Common myeloid progenitor, CD34-positive (primary cell): Measurements from ENCODE around the gene CNTN5.

Source experiments
- CTCF ChIA-PET: fragments of 350-600 bp; sonication (Branson Sonifier 250); formaldehyde crosslinking; loops from one replicate; lab custom pipeline; 2021; ENCODE audit warnings: antibody characterized with exemption; lab: Charles Lee
- POLR2A ChIA-PET: fragments of 350-600 bp; sonication (Branson Sonifier 250); formaldehyde crosslinking; loops from one replicate; lab custom pipeline; 2021; ENCODE audit warnings: antibody characterized with exemption; lab: Charles Lee
- DNase-seq, 3 donors: peaks; one replicate each; pipeline versions ENCODE4 v3.0.0 to v3.0.0-alpha.2; 2013
- H3K27ac ChIP-seq, 2 experiments: 1 replicate in 1 of 2; 2 replicates in 1 of 2; pipeline ENCODE4 v1.7.0; 2013; ENCODE audit warnings: inconsistent platforms in 2 of 2, low read length in 2 of 2, mild to moderate bottlenecking in 2 of 2, low read depth in 1 of 2, moderate library complexity in 1 of 2; ENCODE audit not compliant: severe bottlenecking in 2 of 2, insufficient read depth in 1 of 2, poor library complexity in 1 of 2
- H3K27me3 ChIP-seq, 5 experiments: replicated peaks in 2 of 5; 1 replicate in 3 of 5; 2 replicates in 2 of 5; pipeline versions ENCODE4 v1.6.1 to v1.7.0; 2013; ENCODE audit warnings: low read length in 4 of 5, mild to moderate bottlenecking in 2 of 5, moderate library complexity in 2 of 5, inconsistent platforms in 1 of 5; ENCODE audit not compliant: insufficient read depth in 5 of 5, control insufficient read depth in 4 of 5
- H3K36me3 ChIP-seq, 4 experiments: 1 replicate in 2 of 4; 2 replicates in 2 of 4; pipeline versions ENCODE4 v1.6.1 to v1.7.0; 2013; ENCODE audit warnings: low read length in 3 of 4, control low read depth in 1 of 4, mild to moderate bottlenecking in 1 of 4; ENCODE audit not compliant: control insufficient read depth in 4 of 4, insufficient read depth in 4 of 4
- H3K4me1 ChIP-seq, 4 experiments: 1 replicate in 3 of 4; 2 replicates in 1 of 4; pipeline versions ENCODE4 v1.6.1 to v1.7.1; 2013; ENCODE audit warnings: low read length in 3 of 4, mild to moderate bottlenecking in 3 of 4, control low read depth in 1 of 4, inconsistent platforms in 1 of 4, moderate library complexity in 1 of 4; ENCODE audit not compliant: control insufficient read depth in 4 of 4, insufficient read depth in 4 of 4; ENCODE audit errors: control extremely low read depth in 1 of 4
- H3K4me3 ChIP-seq, 7 experiments: 1 replicate in 4 of 7; 2 replicates in 3 of 7; pipeline versions ENCODE4 v1.5.1 to v1.7.0; 2013; ENCODE audit warnings: mild to moderate bottlenecking in 7 of 7, low read length in 6 of 7, moderate library complexity in 6 of 7, inconsistent platforms in 2 of 7, low read depth in 2 of 7, control low read depth in 1 of 7; ENCODE audit not compliant: insufficient read depth in 4 of 7, control insufficient read depth in 1 of 7; ENCODE audit errors: extremely low read depth in 1 of 7
- H3K9me3 ChIP-seq, 5 experiments: 1 replicate in 4 of 5; 2 replicates in 1 of 5; pipeline versions ENCODE4 v1.6.1 to v1.7.1; 2013; ENCODE audit warnings: low read length in 4 of 5, mild to moderate bottlenecking in 2 of 5, inconsistent platforms in 1 of 5, low read depth in 1 of 5, moderate library complexity in 1 of 5; ENCODE audit not compliant: control insufficient read depth in 4 of 5, insufficient read depth in 2 of 5; ENCODE audit errors: control extremely low read depth in 1 of 5
- WGBS: methylation state at CpG from one replicate; pipeline ENCODE4 v1.1.5; 2013; ENCODE audit not compliant: insufficient coverage; 5-methylcytosine and 5-hydroxymethylcytosine counted together

CNTN5 gene

DNA sequence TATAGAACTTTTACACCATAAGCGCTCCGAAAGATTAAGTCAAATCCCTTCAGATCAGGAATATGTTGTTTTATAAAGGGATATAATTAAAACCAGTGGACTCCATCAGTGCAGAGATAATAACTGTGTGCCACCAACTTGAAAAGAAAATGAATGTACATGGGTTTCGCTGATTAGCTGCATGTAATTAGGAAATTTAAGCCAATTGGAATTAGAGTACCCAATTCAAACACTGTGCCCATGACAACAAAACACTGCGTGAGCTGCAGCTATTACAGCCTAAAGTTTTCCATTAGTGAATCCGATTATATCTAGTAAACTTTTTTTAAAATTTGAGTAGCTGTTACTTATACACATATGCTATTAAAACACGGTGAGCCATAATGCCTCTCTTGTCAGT is 1274.0 kb downstream of the CNTN5 start:
- CTCF ChIA-PET: no interaction called here

GRCh38 chr11:100296051-100296679 is 1275.4 kb downstream of the CNTN5 start:
- no CpG with 5 or more reads among the region's 5 CpGs for WGBS

More for the DNA sequence above, 1274.0 kb downstream of the CNTN5 start:
- no peaks in the 10 kb centered on the region for H3K9me3 ChIP-seq
- no peak overlapping the region for H3K27ac ChIP-seq
- POLR2A ChIA-PET: no interaction called here
- WGBS: 100% methylated on average over 2 of the region's 6 CpGs
- no peak overlapping the region for H3K4me3 ChIP-seq
- H3K27me3 ChIP-seq: no peaks in the 10 kb centered on the region
- no peaks in the 10 kb centered on the region for H3K36me3 ChIP-seq
- DNase-seq: no peak
- H3K4me1 ChIP-seq: no peaks in the 10 kb centered on the region

DNA sequence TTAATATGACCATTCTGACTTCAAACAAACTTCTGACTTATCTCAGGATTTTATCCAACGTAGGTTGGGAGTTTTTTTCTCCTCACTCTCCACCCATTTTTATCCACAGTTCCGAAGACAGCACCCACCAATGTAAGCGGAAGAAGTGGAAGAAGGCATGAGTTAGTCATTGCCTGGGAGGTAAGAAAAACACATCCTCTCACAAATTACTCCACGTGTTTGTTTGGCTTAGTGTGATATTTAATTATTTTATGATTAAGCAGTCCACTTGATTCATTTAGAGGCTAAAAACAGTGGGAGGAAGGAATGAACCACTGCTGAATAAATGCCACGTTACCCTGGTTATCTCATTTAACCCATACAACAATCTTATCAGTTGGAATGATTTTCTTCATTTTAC is 1276.8 kb downstream of the CNTN5 start:
- ChIA-PET POLR2A (no interaction called here), CTCF (no interaction called here)
- Histone ChIP-seq H3K36me3 (no peaks in the 10 kb centered on the region), H3K27me3 (no peaks in the 10 kb centered on the region), H3K9me3 (no peaks in the 10 kb centered on the region), H3K4me3 (no peak overlapping the region), H3K4me1 (no peaks in the 10 kb centered on the region), H3K27ac (no peak overlapping the region)
- no CpG with 5 or more reads among the region's 5 CpGs for WGBS
- DNase-seq: no peak

More at GRCh38 chr11:100296051-100296679, 1275.4 kb downstream of the CNTN5 start:
- Histone ChIP-seq H3K27ac (no peak overlapping the region), H3K9me3 (no peaks in the 10 kb centered on the region), H3K36me3 (no peaks in the 10 kb centered on the region), H3K27me3 (no peaks in the 10 kb centered on the region), H3K4me1 (no peaks in the 10 kb centered on the region), H3K4me3 (no peak overlapping the region)
- CTCF ChIA-PET: no interaction called here
- no peak for DNase-seq
- POLR2A ChIA-PET: no interaction called here

DNA sequence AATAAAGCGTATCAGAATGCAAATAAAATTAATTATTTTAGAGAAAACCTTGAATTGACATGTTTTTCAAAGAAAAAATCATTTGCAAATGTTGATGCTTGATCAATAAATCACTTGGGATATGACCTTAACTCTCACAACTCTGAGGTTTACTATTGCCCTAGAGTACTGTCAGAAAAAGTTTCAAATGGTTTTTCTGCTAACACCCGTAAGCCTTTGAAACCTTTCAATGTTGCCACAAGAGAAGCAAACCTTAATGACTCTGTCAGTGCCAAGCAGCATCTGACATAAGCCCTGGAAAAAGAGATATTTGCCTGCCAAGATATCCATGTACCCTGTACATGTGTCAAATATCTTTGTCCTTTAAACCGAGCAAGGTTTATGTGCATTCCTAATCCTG is 1282.1 kb downstream of the CNTN5 start:
- Histone ChIP-seq H3K27ac (no peak overlapping the region), H3K9me3 (no peaks in the 10 kb centered on the region), H3K27me3 (no peaks in the 10 kb centered on the region), H3K4me1 (no peaks in the 10 kb centered on the region), H3K36me3 (no peaks in the 10 kb centered on the region), H3K4me3 (no peak overlapping the region)
- DNase-seq: no peak
- POLR2A ChIA-PET: no interaction called here
- WGBS: 100% methylated on average over 1 of the region's 3 CpGs
- CTCF ChIA-PET: no interaction called here

DNA sequence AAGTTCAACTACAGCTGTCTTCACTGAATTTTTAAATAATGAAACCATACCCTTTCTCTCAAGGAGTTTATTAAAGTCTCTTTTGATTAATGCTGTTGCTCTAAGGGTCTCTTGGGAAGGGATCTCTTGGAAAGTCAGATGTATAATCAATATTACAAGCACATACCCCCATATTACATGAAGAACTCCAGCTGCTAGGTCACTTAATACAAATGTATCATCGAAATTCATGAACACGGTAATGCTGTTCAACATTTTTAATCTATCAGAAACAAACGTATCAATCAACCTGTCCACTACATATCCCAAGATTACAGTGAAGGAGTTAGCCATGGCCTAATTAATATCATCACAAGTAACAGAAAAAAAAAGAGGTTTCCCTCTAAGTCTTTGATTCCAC is 1283.1 kb downstream of the CNTN5 start:
- Histone ChIP-seq H3K27me3 (no peaks in the 10 kb centered on the region), H3K4me3 (no peak overlapping the region), H3K4me1 (no peaks in the 10 kb centered on the region), H3K9me3 (no peaks in the 10 kb centered on the region), H3K27ac (no peak overlapping the region), H3K36me3 (no peaks in the 10 kb centered on the region)
- CTCF ChIA-PET: no interaction called here
- WGBS: 100% methylated on average over 3 of the region's 3 CpGs
- POLR2A ChIA-PET: no interaction called here
- DNase-seq: no peak

GRCh38 chr11:100308202-100308601 is 1287.5 kb downstream of the CNTN5 start:
- no peaks in the 10 kb centered on the region for H3K4me1 ChIP-seq
- H3K36me3 ChIP-seq: no peaks in the 10 kb centered on the region
- WGBS: 100% methylated on average over 1 of the region's 2 CpGs
- H3K9me3 ChIP-seq: no peaks in the 10 kb centered on the region
- no peak for DNase-seq
- no peaks in the 10 kb centered on the region for H3K27me3 ChIP-seq
- no peak overlapping the region for H3K27ac ChIP-seq
- H3K4me3 ChIP-seq: no peak overlapping the region
- CTCF ChIA-PET: no interaction called here
- POLR2A ChIA-PET: no interaction called here

DNA sequence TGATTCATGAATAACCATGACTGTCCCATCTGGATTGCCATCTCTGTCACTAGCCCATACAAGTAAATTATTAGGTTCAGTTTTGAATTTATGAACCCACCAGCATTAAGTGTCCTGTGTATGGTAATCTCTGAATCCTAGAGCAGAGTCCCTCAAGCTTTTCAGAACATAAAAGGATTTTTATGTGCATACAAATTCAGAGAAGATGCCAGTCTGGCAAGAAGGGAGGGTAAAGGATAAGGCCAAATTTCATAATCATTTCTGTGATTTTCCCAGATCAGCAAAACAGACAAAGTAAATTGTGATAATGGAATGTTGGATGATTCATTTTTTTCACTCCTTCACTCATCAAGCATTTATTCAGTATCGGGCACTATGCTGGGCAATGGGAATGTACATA is 1295.2 kb downstream of the CNTN5 start:
- POLR2A ChIA-PET: no interaction called here
- DNase-seq: no peak
- H3K9me3 ChIP-seq: no peaks in the 10 kb centered on the region
- CTCF ChIA-PET: no interaction called here
- H3K27ac ChIP-seq: no peak overlapping the region
- no peaks in the 10 kb centered on the region for H3K36me3 ChIP-seq
- H3K27me3 ChIP-seq: no peaks in the 10 kb centered on the region
- WGBS: no CpG with 5 or more reads among the region's 1 CpG
- H3K4me1 ChIP-seq: no peaks in the 10 kb centered on the region
- no peak overlapping the region for H3K4me3 ChIP-seq
